Ovary (tissue), 9 donors: ENCODE data around the gene INPP4A. TPM values are rescaled to one million over a fixed set of nuclear protein-coding genes. Genes with fewer than 3 reads are reported as not detected.

ENCODE experiments used
- DNase-seq, 5 donors: peaks; one replicate each; pipeline ENCODE4 v3.0.0-alpha.2; 2019 to 2020
- H3K27ac ChIP-seq, 2 donors: fragments of 200-600 bp; one replicate each; pipeline versions ENCODE4 v1.5.1 to v1.8.0; 2019 to 2022
- H3K27me3 ChIP-seq: fragments of 200-600 bp; one replicate; pipeline ENCODE4 v1.8.0; 2022
- H3K36me3 ChIP-seq: fragments of 200-600 bp; sonication (generic); one replicate; pipeline ENCODE4 v1.5.1; 2019
- H3K4me1 ChIP-seq: one replicate; pipeline ENCODE4 v1.8.1; 2013; ENCODE audit warnings: mild to moderate bottlenecking, moderate library complexity; ENCODE audit not compliant: insufficient read depth
- H3K4me3 ChIP-seq: fragments of 200-600 bp; sonication (generic); one replicate; pipeline ENCODE4 v1.5.1; 2017
- H3K9me3 ChIP-seq, 2 donors: fragments of 200-600 bp in 1 of 2; sonication (generic) in 1 of 2; one replicate each; pipeline versions ENCODE4 v1.5.1 to v1.8.1; 2013 to 2019; ENCODE audit warnings: mild to moderate bottlenecking in 1 of 2, moderate library complexity in 1 of 2
- CTCF ChIP-seq, 3 donors: fragments of 450-650 bp in 2 of 3; fragments of 200-600 bp in 1 of 3; IDR thresholded peaks; one replicate each; pipeline versions ENCODE4 v1.5.1 to v1.8.0; 2016 to 2022; ENCODE audit warnings: antibody characterized with exemption in 3 of 3, mild to moderate bottlenecking in 1 of 3
- EP300 ChIP-seq: sonication (generic); formaldehyde crosslinking; IDR thresholded peaks from one replicate; pipeline ENCODE4 v1.6.1; 2017; ENCODE audit warnings: antibody characterized with exemption
- POLR2A ChIP-seq: fragments of 450-650 bp; IDR thresholded peaks from one replicate; pipeline ENCODE4 v1.6.1; 2017; ENCODE audit warnings: antibody characterized with exemption, mild to moderate bottlenecking, moderate library complexity
- WGBS, 3 donors: extraction: QIAGEN DNeasy Blood & Tissue Kit in 1 of 3; methylation state at CpG; one replicate each; pipeline versions ENCODE4 v1.1.5 to v1.1.7; 2013 to 2017; 5-methylcytosine and 5-hydroxymethylcytosine counted together
- intact Hi-C, 4 donors: fragments of 100-400 bp; cut with DNase I; formaldehyde crosslinking; loops; one replicate each; pipeline versions ENCODE4 v1.11.0 to v1.15.1; 2022 to 2023
- polyA plus RNA-seq, 2 donors: library from polyadenylated mRNA; stranded (reverse); fragments of 200-250 nt in 1 of 2; fragments of 350-450 nt in 1 of 2; fragmentation: Illumina TruSeq in 1 of 2; extraction: RNeasy Lipid Tissue Mini Kit (QIAGEN cat#74804) in 1 of 2; gene quantifications; one replicate each; pipeline ENCODE4 v1.2.3, GENCODE V29; 2013 to 2014
- total RNA-seq, 7 donors: library from RNA; depleted of rRNA in 2 of 7; stranded (reverse); fragments of >200 nt in 2 of 7; fragmentation: NEBNext Ultra II Directional in 3 of 7; extraction: Animal tissue kit (Norgen Biotek cat#: 25700) in 3 of 7; gene quantifications; one replicate each; pipeline versions ENCODE4 v1.1.0 to v1.2.4, GENCODE V29; 2016 to 2023
- donor health status: DM: no; HTN: no; CAD: no; lungs with moderate emphysema.
- donor health status: DM: no; HTN: no; CAD: no.
- donor health status: Bipolar disorder and iron deficiency.
- donor health status: DM: yes; HTN: yes; CAD: no.
- donor health status: DM: no; HTN: no; CAD: no.
- donor health status: DM: yes; HTN: yes; CAD: no.

INPP4A gene
- total and polyA plus RNA-seq, 9 donors, result 7.5 to 25.8 (median 16.2) TPM

DNA sequence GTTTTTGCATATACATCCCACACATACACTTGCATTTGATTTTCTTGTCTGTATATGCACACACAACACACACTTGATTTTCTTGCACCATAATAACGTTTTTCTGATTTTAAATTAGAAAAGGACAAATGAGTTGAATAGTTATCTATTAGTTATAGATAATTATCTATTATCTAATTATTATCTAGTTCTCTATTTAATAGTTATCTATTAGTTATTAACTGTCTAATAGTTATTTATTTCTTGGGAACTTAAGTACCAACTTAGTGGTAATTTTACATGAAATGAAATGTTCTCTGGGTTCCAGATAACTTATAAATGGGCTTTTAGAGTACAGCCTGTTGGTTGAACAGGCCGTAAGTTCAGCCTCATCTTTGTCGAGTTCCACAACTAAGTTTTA is 23.0 kb downstream of the INPP4A start:
- DNase-seq, result no peak
- WGBS, 3 donors, result 84 to 86% (median 84%) methylated on average over 3 of the region's 3 CpGs
- Histone ChIP-seq H3K9me3 (no peaks in the 10 kb centered on the region), H3K4me3 (no peak overlapping the region), H3K27ac (no peak overlapping the region), H3K27me3 (no peaks in the 10 kb centered on the region), H3K36me3 (no peaks in the 10 kb centered on the region), H3K4me1 (peaks cover 6% of the 10 kb centered on the region)
- TF ChIP-seq CTCF (IDR thresholded peaks at IDR 0.05) (no peak), POLR2A (no peak), EP300 (no peak)
- intact Hi-C loops, result no loop called here

DNA sequence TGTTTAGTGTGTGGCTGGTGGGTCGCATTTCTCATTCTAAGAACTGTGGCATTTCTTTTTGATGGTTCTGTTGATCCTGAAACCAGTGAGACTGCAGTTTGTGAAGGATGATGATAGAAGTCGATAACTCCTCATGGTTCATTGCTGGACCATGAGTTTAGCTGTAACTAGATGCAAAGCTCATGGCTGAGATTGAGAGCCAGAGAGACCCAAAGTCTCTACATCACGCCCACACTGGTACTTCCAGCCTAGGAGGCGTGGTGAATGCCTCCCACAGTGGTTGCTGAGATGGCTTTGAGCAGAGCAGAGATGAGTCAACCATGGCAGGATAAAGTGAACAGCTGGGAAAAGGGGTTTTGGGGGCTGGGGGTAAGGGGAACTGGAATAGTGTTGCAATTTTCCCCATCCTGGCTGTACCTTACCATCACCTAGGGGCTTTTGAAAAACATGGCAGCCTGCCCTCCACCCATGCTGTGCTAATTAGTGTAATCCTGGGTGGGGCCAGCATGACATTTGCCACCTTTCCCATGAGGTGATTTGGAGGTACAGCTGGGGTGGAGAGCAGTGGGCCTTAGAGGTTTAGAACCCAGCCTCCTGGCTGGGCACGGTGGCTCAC is 24.1 kb downstream of the INPP4A start:
- WGBS, 3 donors, result 92 to 94% (median 93%) methylated on average over 5 of the region's 5 CpGs
- no peak for TF ChIP-seq EP300
- no peak for TF ChIP-seq POLR2A
- Histone ChIP-seq H3K4me1 (peaks cover 6% of the 10 kb centered on the region), H3K9me3 (no peaks in the 10 kb centered on the region), H3K27ac (no peak overlapping the region), H3K36me3 (no peaks in the 10 kb centered on the region), H3K4me3 (no peak overlapping the region), H3K27me3 (no peaks in the 10 kb centered on the region)
- DNase-seq, result no peak
- intact Hi-C loops, result no loop called here

DNA sequence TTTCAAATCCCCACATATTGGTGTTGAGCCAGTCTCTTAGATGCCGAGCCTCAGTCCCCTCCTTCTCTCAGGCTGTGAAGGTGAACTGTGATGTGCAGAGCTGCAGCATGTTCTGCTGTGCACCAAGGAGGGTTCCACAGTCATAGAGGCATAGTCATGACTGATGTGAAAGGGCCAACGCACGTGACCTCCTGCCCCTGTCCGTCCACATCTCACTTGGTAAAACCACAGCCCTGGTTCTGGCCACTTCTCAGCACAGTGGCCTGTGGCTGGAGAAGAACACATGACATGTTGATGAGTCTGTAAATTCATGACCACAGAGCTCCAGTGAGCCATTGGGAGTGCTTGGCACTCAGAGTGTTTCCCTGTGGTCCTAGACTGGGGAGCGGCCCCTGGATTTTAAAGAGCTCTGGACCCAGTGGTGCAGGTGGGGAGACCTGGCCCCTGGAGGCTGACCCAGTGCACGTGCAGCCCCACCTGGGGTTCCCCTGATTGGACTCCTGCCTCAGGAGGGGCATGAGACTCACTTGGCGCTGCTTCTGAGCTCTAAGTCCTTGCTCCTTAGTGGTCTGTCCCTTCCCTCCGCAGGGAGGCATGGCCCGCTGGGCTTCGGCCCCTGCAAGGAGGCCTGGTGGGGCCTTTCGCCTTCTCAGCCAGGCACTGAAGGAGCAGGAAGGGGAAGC is 25.3 kb downstream of the INPP4A start:
- H3K9me3 ChIP-seq, result no peaks in the 10 kb centered on the region
- no peaks in the 10 kb centered on the region for H3K27me3 ChIP-seq
- no peak overlapping the region for H3K4me3 ChIP-seq
- no peak for DNase-seq
- intact Hi-C loops, result no loop called here
- TF ChIP-seq CTCF (IDR thresholded peaks at IDR 0.05), result no peak
- TF ChIP-seq POLR2A, result no peak
- TF ChIP-seq EP300, result no peak
- H3K4me1 ChIP-seq, result peaks cover 6% of the 10 kb centered on the region
- H3K36me3 ChIP-seq, result no peaks in the 10 kb centered on the region
- WGBS, 3 donors, result 91 to 98% (median 96%) methylated on average over 11 of the region's 11 CpGs
- no peak overlapping the region for H3K27ac ChIP-seq

GRCh38 chr2:98470851-98471255 is 26.2 kb downstream of the INPP4A start:
- DNase-seq, result no peak
- intact Hi-C loops, result no loop called here
- H3K9me3 ChIP-seq, result no peaks in the 10 kb centered on the region
- H3K27me3 ChIP-seq, result no peaks in the 10 kb centered on the region
- TF ChIP-seq POLR2A (no peak), CTCF (IDR thresholded peaks at IDR 0.05) (no peak), EP300 (no peak)
- no peak overlapping the region for H3K4me3 ChIP-seq
- H3K4me1 ChIP-seq, result peaks cover 5% of the 10 kb centered on the region
- H3K36me3 ChIP-seq, result no peaks in the 10 kb centered on the region
- 85 to 87% (median 86%) methylated on average over 7 of the region's 7 CpGs for WGBS, 3 donors
- H3K27ac ChIP-seq, result no peak overlapping the region
